Measurements from ENCODE around the gene UQCR11.

DNA sequence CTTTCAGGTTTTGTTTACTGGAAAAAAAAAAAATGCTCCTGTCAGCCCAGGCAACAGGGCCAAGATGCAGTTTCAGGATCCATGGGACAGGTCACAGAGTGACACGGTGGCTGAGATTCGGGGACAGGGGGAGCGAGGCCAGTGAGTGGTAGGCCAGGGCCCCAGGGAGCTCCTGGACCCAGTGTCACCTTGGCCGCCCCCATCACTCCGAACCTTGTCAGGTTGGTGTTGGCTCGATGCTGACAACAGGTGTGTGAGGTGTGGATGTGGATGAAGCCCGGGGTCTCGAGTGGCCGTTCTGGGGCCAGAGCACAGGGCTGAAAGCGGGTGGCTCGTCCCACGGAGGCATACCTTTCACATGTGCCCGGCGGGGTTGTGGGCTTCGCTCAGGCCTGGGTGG, 6.1 kb upstream of the UQCR11 start:
- TF ChIP-seq, protein P1, sequence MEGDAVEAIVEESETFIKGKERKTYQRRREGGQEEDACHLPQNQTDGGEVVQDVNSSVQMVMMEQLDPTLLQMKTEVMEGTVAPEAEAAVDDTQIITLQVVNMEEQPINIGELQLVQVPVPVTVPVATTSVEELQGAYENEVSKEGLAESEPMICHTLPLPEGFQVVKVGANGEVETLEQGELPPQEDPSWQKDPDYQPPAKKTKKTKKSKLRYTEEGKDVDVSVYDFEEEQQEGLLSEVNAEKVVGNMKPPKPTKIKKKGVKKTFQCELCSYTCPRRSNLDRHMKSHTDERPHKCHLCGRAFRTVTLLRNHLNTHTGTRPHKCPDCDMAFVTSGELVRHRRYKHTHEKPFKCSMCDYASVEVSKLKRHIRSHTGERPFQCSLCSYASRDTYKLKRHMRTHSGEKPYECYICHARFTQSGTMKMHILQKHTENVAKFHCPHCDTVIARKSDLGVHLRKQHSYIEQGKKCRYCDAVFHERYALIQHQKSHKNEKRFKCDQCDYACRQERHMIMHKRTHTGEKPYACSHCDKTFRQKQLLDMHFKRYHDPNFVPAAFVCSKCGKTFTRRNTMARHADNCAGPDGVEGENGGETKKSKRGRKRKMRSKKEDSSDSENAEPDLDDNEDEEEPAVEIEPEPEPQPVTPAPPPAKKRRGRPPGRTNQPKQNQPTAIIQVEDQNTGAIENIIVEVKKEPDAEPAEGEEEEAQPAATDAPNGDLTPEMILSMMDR (IDR thresholded peaks at IDR 0.05; ENCODE audit: low read length), result no peak
- no peak for TF ChIP-seq EZH2phosphoT487 (IDR thresholded peaks at IDR 0.05; ENCODE audit: low read length)
- no peak for TF ChIP-seq EZH2 (optimal IDR thresholded peaks at IDR 0.05; ENCODE audit: low read depth, low read length)

Data from MM.1S (cell line).